Fibroblast of villous mesenchyme (primary cell): ENCODE results near the gene TMEM184B. TPM values are rescaled to one million over a fixed set of nuclear protein-coding genes. Genes with fewer than 3 reads are reported as not detected.
A peak's percentile ranks its signal among the peaks of the same experiment; 100 is the strongest.

Source experiments
- DNase-seq: peaks from one replicate; pipeline ENCODE4 v3.0.0-alpha.2; 2010; ENCODE audit warnings: low read depth
- H3K4me3 ChIP-seq: 2 replicates; pipeline ENCODE4 v1.5.1; 2011; ENCODE audit warnings: low read depth, mild to moderate bottlenecking, low read length
- CTCF ChIP-seq: IDR thresholded peaks from 2 replicates; pipeline ENCODE4 v1.5.1; 2012; ENCODE audit warnings: low read depth, mild to moderate bottlenecking, low read length; ENCODE audit not compliant: insufficient read depth
- total RNA-seq: library from RNA; depleted of rRNA; stranded (reverse); fragments of >200 nt; gene quantifications from 2 replicates; pipeline ENCODE4 v1.2.3, GENCODE V29; 2012

The TMEM184B gene
- total RNA-seq, 1 donor = 44.9 TPM

GRCh38 chr22:38316364-38317121 lies 43.7 kb upstream of the TMEM184B start:
- peak; percentile 71 for DNase-seq
- no peak for TF ChIP-seq CTCF
- H3K4me3 ChIP-seq = peak overlapping the region; percentile 73

GRCh38 chr22:38315823-38316363 lies 43.1 kb upstream of the TMEM184B start:
- TF ChIP-seq CTCF = no peak
- H3K4me3 ChIP-seq = peak overlapping the region; percentile 73
- DNase-seq = peak; percentile 44

- peak; percentile 72 for DNase-seq
- peak overlapping the region; percentile 73 for H3K4me3 ChIP-seq
- TF ChIP-seq CTCF = no peak
Observed at GRCh38 chr22:38314933-38315822, 42.4 kb upstream of the TMEM184B start.

DNA sequence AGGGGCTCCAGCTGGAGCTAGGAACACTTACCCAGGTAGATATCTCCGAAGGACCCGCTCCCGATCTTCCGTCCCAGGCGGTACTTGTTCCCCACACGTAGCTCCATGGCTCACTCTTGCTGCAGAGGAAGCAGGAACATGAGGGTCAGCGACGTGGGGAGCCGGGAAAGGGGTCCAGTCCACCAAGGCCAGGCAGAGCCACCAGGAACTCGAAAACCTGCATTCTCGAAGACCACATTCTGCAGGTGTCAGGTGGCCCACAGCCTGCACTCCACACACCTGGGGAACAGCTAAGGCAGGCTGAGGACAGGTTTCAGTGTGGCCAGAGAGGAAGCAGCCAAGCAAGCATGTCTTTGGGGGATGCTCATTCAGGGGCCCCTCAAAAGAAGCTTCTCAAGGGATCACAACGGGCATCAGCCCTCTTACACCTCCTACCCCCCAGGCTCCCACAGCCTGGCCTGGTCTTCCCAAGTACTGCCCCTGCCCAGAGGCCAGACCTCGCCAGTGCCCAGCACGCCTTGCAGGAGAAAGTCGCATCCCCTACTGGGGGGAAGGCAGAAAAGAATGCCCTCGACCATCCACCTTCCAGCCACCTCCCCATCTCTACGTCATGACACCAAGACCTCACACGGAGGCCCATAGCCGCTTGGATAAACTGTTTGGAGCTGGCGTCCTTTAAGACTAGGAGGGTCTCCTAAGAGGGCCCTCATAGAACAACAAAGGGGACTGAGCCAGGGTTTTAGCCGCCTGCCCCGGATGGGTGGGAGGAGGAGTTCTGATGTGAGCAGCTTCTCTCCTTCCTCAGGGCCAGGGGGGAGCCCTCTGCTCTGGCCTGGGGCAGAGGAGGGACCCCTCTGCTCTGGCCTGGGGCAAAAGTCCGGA lies 41.5 kb upstream of the TMEM184B start:
- peak; percentile 1 for TF ChIP-seq CTCF
- DNase-seq = peak; percentile 62
- H3K4me3 ChIP-seq = peak overlapping the region; percentile 73

DNA sequence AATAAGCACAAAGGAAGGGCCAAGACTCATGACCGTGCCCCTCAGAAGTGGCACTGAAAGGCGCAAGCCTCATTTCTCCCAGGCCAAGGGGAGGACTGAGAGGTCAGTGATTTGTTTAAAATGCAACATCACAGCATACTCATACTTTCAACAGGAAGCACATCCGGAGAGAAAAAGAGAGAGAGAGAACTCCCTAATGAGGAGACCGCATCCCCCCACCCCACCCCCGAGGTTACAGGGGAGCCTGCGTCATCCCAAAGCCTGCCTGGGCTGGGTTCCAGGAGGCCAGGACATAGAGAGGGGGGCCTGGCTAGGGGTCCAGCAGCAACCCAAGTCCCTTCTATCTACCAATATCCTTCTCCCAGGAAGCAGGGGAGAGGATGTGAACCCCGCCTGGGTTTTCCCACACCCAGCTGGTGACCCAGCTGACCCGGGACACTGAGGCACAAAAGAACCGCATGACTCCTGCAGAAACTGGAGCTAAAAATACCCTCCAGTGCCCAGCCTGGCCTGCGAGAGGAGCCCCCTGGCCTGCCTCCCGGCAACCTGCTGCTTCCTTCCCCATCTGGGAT lies 40.7 kb upstream of the TMEM184B start:
- DNase-seq = peak; percentile 99
- no peak for TF ChIP-seq CTCF
- H3K4me3 ChIP-seq = peak overlapping the region; percentile 73

GRCh38 chr22:38312261-38312800 lies 39.5 kb upstream of the TMEM184B start:
- H3K4me3 ChIP-seq = no peak overlapping the region
- TF ChIP-seq CTCF = no peak
- DNase-seq = peak; percentile 65
